KMS-11 (cell line): ENCODE results near the gene NFATC2.

Source experiments
- H2AFZ ChIP-seq: fragments of 200-600 bp; sonication (generic); 2 replicates; pipeline ENCODE4 v1.6.1; 2016; ENCODE audit warnings: antibody characterized with exemption, mixed run types, low read depth
- H3K27ac ChIP-seq: fragments of 200-600 bp; sonication (generic); 2 replicates; pipeline ENCODE4 v1.6.1; 2016; ENCODE audit warnings: mild to moderate bottlenecking, mixed run types
- H3K27me3 ChIP-seq: fragments of 200-600 bp; sonication (generic); 2 replicates; pipeline ENCODE4 v1.6.1; 2017; ENCODE audit warnings: mild to moderate bottlenecking, low read depth, mixed run types, moderate library complexity; ENCODE audit not compliant: insufficient read depth
- H3K36me3 ChIP-seq: fragments of 200-600 bp; sonication (generic); 2 replicates; pipeline ENCODE4 v1.6.1; 2017; ENCODE audit warnings: mild to moderate bottlenecking, mixed run types; ENCODE audit not compliant: insufficient read depth
- H3K4me1 ChIP-seq: fragments of 200-600 bp; sonication (generic); 2 replicates; pipeline ENCODE4 v1.6.1; 2016; ENCODE audit warnings: mild to moderate bottlenecking, low read depth, mixed run types; ENCODE audit not compliant: poor library complexity, severe bottlenecking
- H3K4me2 ChIP-seq: fragments of 200-600 bp; sonication (generic); 2 replicates; pipeline ENCODE4 v1.7.0; 2016; ENCODE audit warnings: mild to moderate bottlenecking, mixed run types
- H3K4me3 ChIP-seq: fragments of 200-600 bp; sonication (generic); IDR thresholded peaks from 2 replicates; pipeline ENCODE4 v1.6.1; 2017; ENCODE audit warnings: low read depth, low read length, mixed read lengths; ENCODE audit not compliant: insufficient read depth
- H3K79me2 ChIP-seq: fragments of 200-600 bp; sonication (generic); 2 replicates; pipeline ENCODE4 v1.6.1; 2016; ENCODE audit warnings: low read depth, mixed run types; ENCODE audit not compliant: insufficient read depth
- H3K9ac ChIP-seq: fragments of 200-600 bp; sonication (generic); 2 replicates; pipeline ENCODE4 v1.6.1; 2016; ENCODE audit warnings: mild to moderate bottlenecking, mixed run types
- H4K20me1 ChIP-seq: fragments of 200-600 bp; sonication (generic); 2 replicates; pipeline ENCODE4 v1.6.1; 2016; ENCODE audit warnings: mild to moderate bottlenecking, mixed run types; ENCODE audit not compliant: insufficient read depth
- TF ChIP-seq, protein P1 (sequence below): fragments of 200-600 bp; sonication (generic); conservative IDR thresholded peaks from 2 replicates; pipeline ENCODE4 v1.6.1; 2017; ENCODE audit warnings: low read depth, mild to moderate bottlenecking, antibody characterized with exemption, low read length, moderate library complexity, mixed read lengths

Gene NFATC2

DNA sequence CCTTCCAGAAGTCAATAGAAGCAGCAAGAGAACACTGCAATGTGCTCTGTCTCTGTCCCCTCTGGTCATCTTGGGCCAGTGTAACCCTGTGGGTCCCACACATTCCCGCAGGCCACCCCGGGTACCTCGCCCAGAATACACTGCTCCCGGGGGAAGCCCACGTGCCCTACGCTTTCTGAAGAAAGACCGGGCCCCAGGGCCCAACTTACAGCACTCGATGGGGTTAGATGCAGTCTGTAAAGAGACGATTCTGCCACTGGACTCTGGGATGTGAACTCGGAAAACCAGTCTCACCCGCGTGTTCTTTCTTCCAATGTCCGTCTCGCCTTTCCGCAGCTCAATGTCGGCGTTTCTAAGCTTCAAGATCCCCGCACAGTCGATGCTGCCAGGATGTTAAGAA is 68.7 kb downstream of the NFATC2 start:
- TF ChIP-seq, protein P1, sequence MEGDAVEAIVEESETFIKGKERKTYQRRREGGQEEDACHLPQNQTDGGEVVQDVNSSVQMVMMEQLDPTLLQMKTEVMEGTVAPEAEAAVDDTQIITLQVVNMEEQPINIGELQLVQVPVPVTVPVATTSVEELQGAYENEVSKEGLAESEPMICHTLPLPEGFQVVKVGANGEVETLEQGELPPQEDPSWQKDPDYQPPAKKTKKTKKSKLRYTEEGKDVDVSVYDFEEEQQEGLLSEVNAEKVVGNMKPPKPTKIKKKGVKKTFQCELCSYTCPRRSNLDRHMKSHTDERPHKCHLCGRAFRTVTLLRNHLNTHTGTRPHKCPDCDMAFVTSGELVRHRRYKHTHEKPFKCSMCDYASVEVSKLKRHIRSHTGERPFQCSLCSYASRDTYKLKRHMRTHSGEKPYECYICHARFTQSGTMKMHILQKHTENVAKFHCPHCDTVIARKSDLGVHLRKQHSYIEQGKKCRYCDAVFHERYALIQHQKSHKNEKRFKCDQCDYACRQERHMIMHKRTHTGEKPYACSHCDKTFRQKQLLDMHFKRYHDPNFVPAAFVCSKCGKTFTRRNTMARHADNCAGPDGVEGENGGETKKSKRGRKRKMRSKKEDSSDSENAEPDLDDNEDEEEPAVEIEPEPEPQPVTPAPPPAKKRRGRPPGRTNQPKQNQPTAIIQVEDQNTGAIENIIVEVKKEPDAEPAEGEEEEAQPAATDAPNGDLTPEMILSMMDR, result no peak
- Histone ChIP-seq H3K79me2 (peaks cover 16% of the 10 kb centered on the region), H3K36me3 (no peaks in the 10 kb centered on the region), H3K4me2 (no peak overlapping the region), H3K4me3 (no peak overlapping the region), H3K4me1 (peaks cover 9% of the 10 kb centered on the region), H4K20me1 (no peaks in the 10 kb centered on the region), H3K9ac (no peak overlapping the region), H3K27ac (no peak overlapping the region), H2AFZ (no peak overlapping the region), H3K27me3 (no peaks in the 10 kb centered on the region)

DNA sequence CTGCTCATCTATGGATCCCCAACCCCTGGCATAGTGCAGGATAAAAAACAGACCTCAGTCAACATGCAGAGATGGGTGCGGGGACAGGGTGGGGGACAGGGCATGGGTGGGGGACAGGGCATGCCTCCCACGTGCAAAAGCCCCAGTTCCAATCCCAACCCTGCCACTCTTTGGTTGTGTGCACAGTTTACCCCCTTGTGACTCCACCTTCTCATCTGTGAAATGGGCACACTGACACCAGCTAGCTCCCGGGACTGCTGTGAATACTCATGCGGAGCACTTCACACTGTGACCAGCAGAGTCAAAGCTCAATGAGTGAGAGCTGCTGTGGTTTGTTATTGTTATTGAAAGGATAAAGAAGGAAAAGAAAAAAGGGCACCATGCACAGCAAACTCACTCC is 69.3 kb downstream of the NFATC2 start:
- H3K36me3 ChIP-seq, result no peaks in the 10 kb centered on the region
- H3K27me3 ChIP-seq, result no peaks in the 10 kb centered on the region
- H4K20me1 ChIP-seq, result no peaks in the 10 kb centered on the region
- H3K4me3 ChIP-seq, result no peak overlapping the region
- H3K27ac ChIP-seq, result no peak overlapping the region
- H3K79me2 ChIP-seq, result peaks cover 11% of the 10 kb centered on the region; the same call in 1 of the 2 replicates
- H3K4me1 ChIP-seq, result peaks cover 3% of the 10 kb centered on the region
- no peak overlapping the region for H3K4me2 ChIP-seq
- no peak overlapping the region for H3K9ac ChIP-seq
- no peak overlapping the region for H2AFZ ChIP-seq
- TF ChIP-seq, protein P1, result no peak

DNA sequence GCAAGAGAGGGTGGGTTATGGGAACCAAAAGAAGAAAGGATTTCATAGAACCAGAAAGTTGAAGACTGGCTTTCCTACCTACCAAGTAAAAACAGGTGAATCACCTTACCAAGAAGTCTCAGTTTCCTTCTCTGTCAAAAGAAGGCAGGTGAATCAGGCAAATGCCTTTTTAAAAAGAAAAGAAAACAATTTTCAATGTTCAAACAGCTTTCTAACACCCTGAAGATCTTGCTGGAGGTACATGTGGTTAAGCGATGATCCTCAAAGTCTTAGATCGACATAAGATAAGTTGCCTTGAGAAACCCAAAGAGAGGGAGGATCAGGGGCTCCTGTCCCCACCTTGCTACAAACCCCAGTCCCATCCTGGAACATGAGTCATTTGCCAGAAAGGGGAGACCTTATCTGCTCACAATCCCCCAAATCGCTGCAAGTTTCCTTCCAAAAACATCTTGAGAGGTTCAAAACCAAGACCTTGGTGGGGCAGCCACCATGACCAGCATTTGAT is 71.6 kb downstream of the NFATC2 start:
- Histone ChIP-seq H3K4me1 (no peaks in the 10 kb centered on the region), H3K79me2 (peaks cover 3% of the 10 kb centered on the region; the same call in 1 of the 2 replicates), H3K4me2 (no peak overlapping the region), H3K27me3 (no peaks in the 10 kb centered on the region), H3K9ac (no peak overlapping the region), H4K20me1 (no peaks in the 10 kb centered on the region), H3K27ac (no peak overlapping the region), H3K4me3 (no peak overlapping the region), H2AFZ (no peak overlapping the region), H3K36me3 (no peaks in the 10 kb centered on the region)
- TF ChIP-seq, protein P1, result no peak

DNA sequence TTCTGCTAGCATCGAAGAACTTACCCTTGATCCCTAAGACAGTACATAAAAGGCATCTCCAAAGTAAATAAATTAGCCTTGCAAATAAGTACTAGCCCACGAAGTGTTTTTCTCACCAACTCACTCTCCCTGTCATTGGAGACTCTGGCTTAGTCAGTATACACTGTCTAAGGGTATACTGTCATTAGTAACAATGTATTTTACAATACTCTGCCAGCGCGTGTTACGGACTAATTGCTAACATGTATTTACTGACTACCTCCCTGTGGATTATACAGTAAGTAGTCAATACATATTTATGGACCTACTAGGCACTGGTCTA is 72.1 kb downstream of the NFATC2 start:
- Histone ChIP-seq H3K9ac (no peak overlapping the region), H3K79me2 (peaks cover 3% of the 10 kb centered on the region; the same call in 1 of the 2 replicates), H3K4me3 (no peak overlapping the region), H3K4me1 (no peaks in the 10 kb centered on the region), H2AFZ (no peak overlapping the region), H3K4me2 (no peak overlapping the region), H3K27ac (no peak overlapping the region), H4K20me1 (no peaks in the 10 kb centered on the region), H3K27me3 (no peaks in the 10 kb centered on the region), H3K36me3 (no peaks in the 10 kb centered on the region)
- TF ChIP-seq, protein P1, result no peak
